Breast epithelium (tissue), 3 donors: ENCODE data around the gene FAXDC2.

Experiments
- CTCF ChIP-seq, 3 donors: fragments of 450-650 bp; IDR thresholded peaks; one replicate each; pipeline ENCODE4 v1.5.1; 2016 to 2017; ENCODE audit warnings: antibody characterized with exemption in 3 of 3, mild to moderate bottlenecking in 3 of 3, moderate library complexity in 3 of 3
- POLR2A ChIP-seq: fragments of 450-650 bp; IDR thresholded peaks from one replicate; pipeline ENCODE4 v1.6.1; 2016; ENCODE audit warnings: antibody characterized with exemption, mild to moderate bottlenecking, moderate library complexity
- POLR2AphosphoS5 ChIP-seq, 3 donors: sonication (generic); formaldehyde crosslinking; IDR thresholded peaks; one replicate each; pipeline ENCODE4 v1.6.1; 2017; ENCODE audit warnings: antibody characterized with exemption in 3 of 3

GRCh38 chr5:154818471-154819116, 31.8 kb downstream of the FAXDC2 start:
- TF ChIP-seq CTCF (IDR thresholded peaks at IDR 0.05), result no peak
- TF ChIP-seq POLR2AphosphoS5 (IDR thresholded peaks at IDR 0.05), result no peak
- TF ChIP-seq POLR2A, result no peak
